Dermis microvascular lymphatic vessel endothelial cell (primary cell): Measurements from ENCODE around the gene UFSP1. TPM values are rescaled to one million over a fixed set of nuclear protein-coding genes. Genes with fewer than 3 reads are reported as not detected.

Experiments used
- DNase-seq, 2 donors: peaks; one replicate each; pipeline versions ENCODE4 v3.0.0 to v3.0.0-alpha.2; 2010; ENCODE audit warnings: low read depth in 2 of 2
- total RNA-seq: library from RNA; depleted of rRNA; stranded (reverse); fragments of >200 nt; gene quantifications from 2 replicates; pipeline ENCODE4 v1.2.1, GENCODE V29; 2014

UFSP1 gene
- total RNA-seq, 1 donor from 2014 or later = 1.3 TPM

- no peak for DNase-seq
Measured at GRCh38 chr7:100895956-100896731, 6.6 kb upstream of the UFSP1 start.

- no peak for DNase-seq
Measured at GRCh38 chr7:100895701-100895955, 6.1 kb upstream of the UFSP1 start, which contains the start of gene ACHE. ACHE (minus strand) TSS chr7:100895888; CDS start chr7:100894232, 1,656 bp downstream.

GRCh38 chr7:100894860-100895700 lies 5.6 kb upstream of the UFSP1 start:
- DNase-seq = peak in 1 of 2 donors; percentile 34

DNA sequence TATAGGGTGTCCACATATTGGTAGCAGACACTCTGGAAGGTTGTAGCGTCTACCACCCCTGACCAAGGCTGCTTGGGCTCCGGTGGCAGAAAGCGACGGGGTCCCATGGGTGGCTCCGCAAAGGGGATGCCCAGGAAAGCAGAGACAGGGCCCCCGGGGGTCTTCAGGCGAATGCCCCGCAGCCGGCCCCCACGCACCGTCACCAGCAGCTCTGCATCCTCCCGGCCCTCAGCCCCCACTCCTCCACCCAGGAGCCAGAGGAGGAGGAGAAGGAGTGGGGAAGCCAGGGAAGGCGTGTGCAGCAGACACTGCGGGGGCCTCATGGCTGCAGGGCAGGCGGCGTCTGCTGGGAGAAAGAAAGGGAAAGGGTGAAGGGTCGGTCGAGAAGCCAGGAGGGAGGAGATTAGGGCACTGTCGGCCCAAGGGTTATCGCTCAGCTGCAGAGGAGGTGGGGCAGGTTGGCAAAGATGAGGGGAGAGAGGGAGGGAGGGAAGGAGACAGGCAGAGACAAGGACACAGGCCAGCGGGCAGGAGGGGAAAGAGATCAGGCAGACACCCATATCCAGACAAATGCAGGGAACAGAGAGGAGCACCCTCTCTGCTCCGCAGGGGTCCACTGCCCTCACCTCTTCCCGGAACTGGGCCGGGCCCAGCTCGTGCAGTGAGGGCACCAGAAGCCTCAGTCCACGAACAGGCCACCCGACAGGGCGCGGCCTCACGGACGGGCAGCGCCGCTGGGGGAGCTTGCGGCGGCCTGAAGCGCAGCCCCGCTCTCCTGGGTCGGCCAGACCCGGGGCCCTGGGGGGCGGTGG lies 4.6 kb upstream of the UFSP1 start:
- no peak for DNase-seq

DNA sequence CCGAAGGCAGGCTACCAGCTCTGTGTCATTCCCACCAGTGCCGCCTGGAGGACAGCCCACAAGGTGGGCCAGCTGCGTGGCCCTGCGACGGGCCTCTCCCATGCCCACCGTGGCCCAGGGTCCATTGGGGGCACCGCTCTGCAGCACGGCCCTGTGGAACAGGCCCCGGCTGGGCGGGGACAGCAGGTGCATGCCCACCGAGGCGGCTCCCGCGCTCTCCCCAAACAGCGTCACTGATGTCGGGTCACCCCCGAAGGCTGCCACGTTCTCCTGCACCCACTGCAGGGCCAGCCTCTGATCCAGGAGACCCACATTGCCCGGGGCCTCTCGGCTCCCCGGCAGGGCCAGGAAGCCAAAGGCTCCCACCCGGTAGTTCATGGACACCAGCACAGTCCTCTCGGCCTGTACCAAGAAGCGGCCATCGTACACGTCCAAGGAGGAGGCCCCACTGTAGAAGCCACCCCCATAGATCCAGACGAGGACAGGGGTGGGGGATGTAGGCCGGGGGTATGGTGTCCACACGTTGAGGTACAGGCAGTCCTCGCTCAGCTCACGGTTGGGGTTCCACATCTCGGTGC lies 3.9 kb upstream of the UFSP1 start:
- DNase-seq = no peak

GRCh38 chr7:100892364-100893317 lies 3.1 kb upstream of the UFSP1 start:
- DNase-seq = no peak

DNA sequence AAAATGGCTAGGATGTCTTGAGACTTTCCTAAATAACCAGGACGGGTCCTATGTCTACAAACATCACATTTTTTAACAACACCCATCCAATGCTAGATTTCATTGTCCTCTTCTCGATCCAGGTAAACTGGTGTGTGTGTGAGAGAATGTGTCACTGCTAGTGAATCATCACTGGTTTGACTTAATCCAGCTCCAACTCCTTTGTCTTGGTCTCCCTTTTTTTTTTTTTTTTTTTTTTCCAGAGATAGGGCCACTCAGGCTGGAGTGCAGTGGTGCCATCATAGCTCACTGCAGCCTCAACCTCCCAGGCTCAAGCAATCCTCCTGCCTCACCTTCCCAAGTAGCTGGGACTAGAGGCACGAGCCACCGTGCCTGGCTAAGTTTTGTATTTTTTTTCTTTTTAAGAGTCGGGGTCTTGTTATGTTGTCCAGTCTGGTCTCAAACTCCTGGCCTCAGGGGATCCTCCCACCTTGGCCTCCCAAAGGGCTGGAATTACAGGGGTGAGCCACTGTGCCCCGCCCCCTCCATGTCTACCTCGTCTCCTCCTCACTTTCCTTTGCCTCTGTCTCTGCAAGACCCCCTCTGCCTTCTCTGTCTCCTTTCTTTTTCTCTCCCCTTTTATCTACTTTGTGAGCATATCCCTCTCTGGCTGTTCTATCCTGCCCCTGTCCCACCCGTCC lies 2.2 kb upstream of the UFSP1 start:
- no peak for DNase-seq

DNA sequence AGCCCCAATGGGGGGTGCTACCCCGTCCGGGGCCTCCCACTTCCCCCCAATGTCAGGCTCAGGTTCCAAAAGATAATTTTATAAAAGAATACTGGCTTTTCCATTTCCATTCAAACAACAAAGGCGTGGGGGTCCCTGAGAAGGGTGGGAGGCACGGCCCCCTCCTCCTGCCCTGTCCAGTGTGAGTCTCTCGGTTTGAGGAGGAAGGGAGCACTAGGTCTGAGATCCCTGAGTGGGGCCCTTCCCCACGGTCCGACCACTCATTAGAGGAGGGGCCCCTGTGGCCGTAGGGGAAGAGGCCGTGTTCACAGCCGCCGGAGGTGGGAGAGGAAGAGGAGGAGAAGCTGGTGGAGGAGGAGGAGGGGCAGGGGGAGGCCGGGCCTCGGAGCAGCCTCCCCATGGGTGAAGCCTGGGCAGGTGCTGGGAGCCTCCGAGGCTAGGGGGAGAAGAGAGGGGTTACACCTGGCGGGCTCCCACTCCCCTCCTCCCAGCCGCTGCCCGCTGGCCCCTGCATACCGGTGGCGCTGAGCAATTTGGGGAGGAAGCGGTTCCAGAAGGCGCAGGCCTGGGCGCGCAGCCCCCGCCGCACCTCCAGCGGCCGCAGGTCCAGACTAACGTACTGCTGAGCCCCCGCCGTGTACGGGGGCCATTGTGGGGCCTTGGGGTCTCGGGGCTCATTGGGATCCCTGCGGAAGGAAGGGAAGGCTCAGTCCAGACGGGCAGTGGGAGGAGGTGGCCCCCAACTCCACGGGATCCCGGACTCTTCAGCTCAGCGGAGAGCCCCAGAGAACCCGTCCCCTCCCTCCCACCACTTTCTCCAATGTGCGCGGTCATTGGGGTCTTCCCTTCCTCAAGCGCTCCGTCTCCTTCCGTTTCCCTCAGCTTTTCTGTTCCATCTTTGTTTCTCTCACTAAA lies 1.4 kb upstream of the UFSP1 start:
- DNase-seq = no peak

- DNase-seq = no peak
Measured at GRCh38 chr7:100888291-100888987, 1.1 kb downstream of the UFSP1 start.

- DNase-seq = peak in 1 of 2 donors; percentile 79
Measured at GRCh38 chr7:100887516-100888290, 1.8 kb downstream of the UFSP1 start.

- DNase-seq = no peak
Measured at GRCh38 chr7:100886936-100887515, 2.5 kb downstream of the UFSP1 start.

- DNase-seq = no peak
Measured at GRCh38 chr7:100886142-100886935, 3.2 kb downstream of the UFSP1 start.

DNA sequence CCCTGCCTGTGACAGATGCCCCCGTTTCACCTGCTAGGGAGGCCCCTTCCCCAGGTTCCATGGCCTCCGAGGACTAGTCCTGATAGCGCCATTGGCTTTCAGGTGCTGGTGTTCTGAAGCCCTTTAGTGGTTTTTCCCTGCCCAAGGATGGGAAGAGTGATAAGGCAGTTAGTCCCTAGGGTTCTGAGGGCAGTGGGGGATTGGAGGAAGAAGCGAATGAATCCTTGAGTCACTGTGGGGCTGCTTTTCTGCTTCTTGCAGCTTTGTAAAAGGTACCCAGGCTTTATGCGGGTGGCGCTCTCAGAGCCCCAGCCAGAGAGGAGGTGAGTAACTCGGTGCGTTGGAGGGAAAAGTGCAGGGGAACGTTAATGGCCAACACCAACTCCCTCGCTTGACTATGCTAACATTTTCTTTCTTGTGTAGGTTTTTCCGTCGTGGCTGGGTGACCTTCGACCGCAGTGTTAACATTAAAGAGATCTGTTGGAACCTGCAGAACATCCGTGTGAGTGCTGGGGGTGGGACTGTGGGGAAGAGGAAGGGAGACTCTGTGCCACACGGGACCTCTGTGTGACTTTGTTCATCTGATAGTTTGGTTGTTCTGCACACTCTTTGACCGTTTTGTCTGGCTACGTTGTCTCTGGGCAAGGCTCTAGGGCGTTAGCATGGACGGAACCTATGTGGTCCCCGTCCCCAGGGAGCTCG lies 3.9 kb downstream of the UFSP1 start:
- no peak for DNase-seq

GRCh38 chr7:100884736-100885439 lies 4.6 kb downstream of the UFSP1 start:
- DNase-seq = no peak
